HCT116 (cell line): ENCODE measurements around the gene ADGRA3. TPM values are rescaled to one million over a fixed set of nuclear protein-coding genes. Genes with fewer than 3 reads are reported as not detected.
A peak's percentile ranks its signal among the peaks of the same experiment; 100 is the strongest.

Source experiments
- ATAC-seq: fragments of 200-7000 bp; cut with Tn5 transposase; 2 replicates; pipeline ENCODE4 v1.9.1; 2020; ENCODE audit warnings: mild to moderate bottlenecking, moderate library complexity
- BruUV-seq: library from RNA; stranded (reverse); fragments of 400-500 nt; replicated peaks from 2 replicates; lab custom pipeline; 2021; lab: Mats Ljungman, UMichigan
- CTCF ChIA-PET: fragments of 300-600 bp; sonication (Branson Sonifier 250); formaldehyde crosslinking; loops from one replicate; lab custom pipeline; 2021; ENCODE audit warnings: antibody characterized with exemption; lab: Charles Lee
- POLR2A ChIA-PET: fragments of 300-600, 350-600 bp; sonication (Branson Sonifier 250); formaldehyde crosslinking; loops from one replicate; lab custom pipeline; 2021; ENCODE audit warnings: antibody characterized with exemption; lab: Charles Lee
- RAD21 ChIA-PET, 2 experiments: fragments of 300-600 bp; sonication (Branson Sonifier 250); formaldehyde crosslinking; loops; one replicate each; lab custom pipeline; 2023; ENCODE audit warnings: low total read pairs in 2 of 2; ENCODE audit not compliant: uncharacterized antibody in 2 of 2, unreplicated experiment in 2 of 2, low non-redundant PET in 1 of 2; lab: Charles Lee
- DNase-seq: peaks from one replicate; pipeline ENCODE4 v3.0.0-alpha.2; 2010; ENCODE audit warnings: low read depth, low spot score
- H2AFZ ChIP-seq: fragments of 200-600 bp; shearing (Covaris generic), sonication (generic); 2 replicates; pipeline ENCODE4 v1.6.1; 2017; ENCODE audit warnings: low read depth, mixed run types, mixed read lengths, antibody characterized with exemption, low read length; ENCODE audit not compliant: poor library complexity, severe bottlenecking
- H3K27ac ChIP-seq: 2 replicates; pipeline ENCODE4 v1.5.1; 2012; ENCODE audit warnings: low read depth, low read length
- H3K27me3 ChIP-seq: fragments of 200-600 bp; sonication (generic); 2 replicates; pipeline ENCODE4 v1.6.1; 2016; ENCODE audit warnings: mixed run types, low read length, mixed read lengths; ENCODE audit not compliant: insufficient read depth
- H3K36me3 ChIP-seq, 2 experiments: fragments of 200-500 bp in 1 of 2; fragments of 200-600 bp in 1 of 2; sonication (Bioruptor generic) in 1 of 2; sonication (generic) in 1 of 2; 2 replicates each; pipeline versions ENCODE4 v1.5.1 to v1.6.1; 2014 to 2016; ENCODE audit warnings: low read length in 2 of 2, inconsistent platforms in 1 of 2, mixed read lengths in 1 of 2, mixed run types in 1 of 2; ENCODE audit not compliant: insufficient read depth in 2 of 2, control insufficient read depth in 1 of 2
- H3K4me1 ChIP-seq, 2 experiments: fragments of 200-600 bp in 1 of 2; sonication (generic) in 1 of 2; 2 replicates each; pipeline versions ENCODE4 v1.5.1 to v1.6.1; 2012 to 2017; ENCODE audit warnings: low read length in 2 of 2, inconsistent platforms in 1 of 2, mild to moderate bottlenecking in 1 of 2, mixed read lengths in 1 of 2, mixed run types in 1 of 2, moderate library complexity in 1 of 2; ENCODE audit not compliant: insufficient read depth in 2 of 2, control insufficient read depth in 1 of 2
- H3K4me2 ChIP-seq: fragments of 200-600 bp; sonication (generic); 2 replicates; pipeline ENCODE4 v1.6.1; 2017; ENCODE audit warnings: mixed run types, low read length, mixed read lengths
- H3K4me3 ChIP-seq, 2 experiments: fragments of 200-600 bp in 1 of 2; sonication (generic) in 1 of 2; replicated peaks in 1 of 2; 2 replicates each; pipeline ENCODE4 v1.5.1; 2011 to 2016; ENCODE audit warnings: low read length in 2 of 2, control low read depth in 1 of 2, low read depth in 1 of 2, mild to moderate bottlenecking in 1 of 2, mixed read lengths in 1 of 2, mixed run types in 1 of 2
- H3K79me2 ChIP-seq: fragments of 200-600 bp; sonication (generic); 2 replicates; pipeline ENCODE4 v1.6.1; 2017; ENCODE audit warnings: mild to moderate bottlenecking, mixed run types, low read length, moderate library complexity, mixed read lengths; ENCODE audit not compliant: insufficient read depth
- H3K9ac ChIP-seq: fragments of 200-600 bp; sonication (generic); 2 replicates; pipeline ENCODE4 v1.6.1; 2016; ENCODE audit warnings: low read length, mixed read lengths
- H3K9me2 ChIP-seq: fragments of 200-600 bp; sonication (generic), shearing (Covaris generic); 2 replicates; pipeline ENCODE4 v1.6.1; 2017; ENCODE audit warnings: mixed run types, mild to moderate bottlenecking, moderate library complexity; ENCODE audit not compliant: insufficient read depth
- H3K9me3 ChIP-seq, 2 experiments: fragments of 200-500 bp in 1 of 2; fragments of 200-600 bp in 1 of 2; sonication (Bioruptor generic) in 1 of 2; sonication (generic) in 1 of 2; 2 replicates each; pipeline ENCODE4 v1.6.1; 2014 to 2017; ENCODE audit warnings: low read length in 2 of 2, mixed read lengths in 2 of 2, inconsistent platforms in 1 of 2, low read depth in 1 of 2, mild to moderate bottlenecking in 1 of 2, mixed run types in 1 of 2, moderate library complexity in 1 of 2; ENCODE audit not compliant: control insufficient read depth in 1 of 2, insufficient read depth in 1 of 2
- H4K20me1 ChIP-seq: fragments of 200-600 bp; sonication (generic), shearing (Covaris generic); 2 replicates; pipeline ENCODE4 v1.6.1; 2017; ENCODE audit warnings: mixed run types, mild to moderate bottlenecking, moderate library complexity; ENCODE audit not compliant: insufficient read depth
- ATF3 ChIP-seq: IDR thresholded peaks from 2 replicates; pipeline ENCODE4 v1.6.1; 2012
- CBX3 ChIP-seq: IDR thresholded peaks from 2 replicates; pipeline ENCODE4 v1.6.1; 2012; ENCODE audit warnings: low read depth
- ELF1 ChIP-seq: IDR thresholded peaks from 2 replicates; pipeline ENCODE4 v1.6.1; 2012; ENCODE audit warnings: low read depth, borderline replicate concordance
- EZH2 ChIP-seq: fragments of 200-600 bp; sonication (generic); IDR thresholded peaks from 2 replicates; pipeline ENCODE4 v1.6.1; 2017; ENCODE audit warnings: antibody characterized with exemption, mixed run types
- FOSL1 ChIP-seq: IDR thresholded peaks from 2 replicates; pipeline ENCODE4 v1.6.1; 2012; ENCODE audit warnings: low read depth
- JUND ChIP-seq: IDR thresholded peaks from 2 replicates; pipeline ENCODE4 v1.6.1; 2012
- MAX ChIP-seq: IDR thresholded peaks from 2 replicates; pipeline ENCODE4 v1.6.1; 2012
- POLR2A ChIP-seq: IDR thresholded peaks from 2 replicates; pipeline ENCODE4 v1.7.0; 2011; ENCODE audit warnings: borderline replicate concordance; ENCODE audit not compliant: insufficient read depth, insufficient read length; ENCODE audit errors: extremely low read depth
- RAD21 ChIP-seq: IDR thresholded peaks from 2 replicates; pipeline ENCODE4 v1.6.1; 2012; ENCODE audit warnings: low read depth, mild to moderate bottlenecking
- SIN3A ChIP-seq: IDR thresholded peaks from 2 replicates; pipeline ENCODE4 v1.6.1; 2012; ENCODE audit warnings: low read depth
- SP1 ChIP-seq: IDR thresholded peaks from 2 replicates; pipeline ENCODE4 v1.6.1; 2012; ENCODE audit warnings: low read depth
- SRF ChIP-seq: IDR thresholded peaks from 2 replicates; pipeline ENCODE4 v1.6.1; 2012; ENCODE audit warnings: low read depth
- ZBTB33 ChIP-seq: IDR thresholded peaks from 2 replicates; pipeline ENCODE4 v1.6.1; 2011; ENCODE audit warnings: mild to moderate bottlenecking, low read length, moderate library complexity; ENCODE audit not compliant: insufficient replicate concordance; ENCODE audit errors: extremely low read depth
- ZFX ChIP-seq: fragments of 450-650 bp; IDR thresholded peaks from 2 replicates; pipeline ENCODE4 v1.6.1; 2017
- ZNF274 ChIP-seq: fragments of 200-500 bp; sonication (Bioruptor generic); IDR thresholded peaks from 2 replicates; pipeline ENCODE4 v1.6.1; 2014; ENCODE audit warnings: mild to moderate bottlenecking, low read depth, low read length, inconsistent platforms
- intact Hi-C: fragments of 100-400 bp; cut with micrococcal nuclease; formaldehyde crosslinking; loops from 2 replicates; pipeline ENCODE4 v1.10.0; 2022
- total RNA-seq: library from RNA; stranded (reverse); gene quantifications from one replicate; pipeline ENCODE4 v1.2.1, GENCODE V29; 2021; ENCODE audit not compliant: unreplicated experiment

The ADGRA3 gene
- total RNA-seq, 1 experiment from 2014 or later, result 43.0 TPM

- no peak overlapping the region for H3K9ac ChIP-seq
Observed at GRCh38 chr4:22462688-22463087, 53.2 kb downstream of the ADGRA3 start.

More at GRCh38 chr4:22462688-22463087, 53.2 kb downstream of the ADGRA3 start:
- Histone ChIP-seq H3K27ac (no peak overlapping the region), H3K27me3 (no peaks in the 10 kb centered on the region), H3K4me1 (peaks cover 5 to 8% of the 10 kb centered on the region in 2 experiments; a peak in 2 of 4 replicates), H3K79me2 (peaks cover 34% of the 10 kb centered on the region), H2AFZ (no peak overlapping the region), H4K20me1 (no peaks in the 10 kb centered on the region), H3K4me3 (no peak overlapping the region), H3K9me3 (no peaks in the 10 kb centered on the region), H3K36me3 (no peaks in the 10 kb centered on the region), H3K9me2 (no peaks in the 10 kb centered on the region), H3K4me2 (no peak overlapping the region)
- DNase-seq (no peak), ATAC-seq (peak; percentile 37)
- ChIA-PET POLR2A (interaction anchor here (1.1 kb wide), 1 partner anchor 11 kb away, joined by 3 read pairs; no protein-coding TSS in a partner anchor), CTCF (no interaction called here), RAD21 (no interaction called here)
- no TSS peak for BruUV-seq
- TF ChIP-seq RAD21 (no peak), ELF1 (no peak), EZH2 (no peak), SP1 (no peak), ZNF274 (no peak), CBX3 (no peak), JUND (no peak), ZFX (no peak), FOSL1 (no peak), SIN3A (no peak), MAX (no peak), ATF3 (no peak), POLR2A (no peak), SRF (no peak), ZBTB33 (no peak)
- intact Hi-C loops, result no loop called here
